H1 (cell line): ENCODE measurements around the gene AKIRIN2.

Experiments used
- ATF2 ChIP-seq: IDR thresholded peaks from 2 replicates; pipeline ENCODE4 v1.6.1; 2012; ENCODE audit warnings: low read length, inconsistent platforms
- CREB1 ChIP-seq: IDR thresholded peaks from 2 replicates; pipeline ENCODE4 v1.6.1; 2012; ENCODE audit warnings: inconsistent platforms
- CTBP2 ChIP-seq: IDR thresholded peaks from 2 replicates; pipeline ENCODE4 v1.7.0; 2011; ENCODE audit warnings: borderline replicate concordance, mild to moderate bottlenecking, moderate library complexity, mixed read lengths, low read length; ENCODE audit not compliant: insufficient read depth, insufficient read length
- CTCF ChIP-seq, 3 experiments: IDR thresholded peaks; 1 replicate in 2 of 3; 2 replicates in 1 of 3; pipeline versions ENCODE4 v1.5.1 to v1.6.1; 2011; ENCODE audit warnings: low read length in 3 of 3, mild to moderate bottlenecking in 3 of 3, inconsistent platforms in 2 of 3, low read depth in 1 of 3, moderate library complexity in 1 of 3; ENCODE audit not compliant: insufficient read depth in 1 of 3; ENCODE audit errors: control extremely low read depth in 1 of 3
- EP300 ChIP-seq, 2 experiments: IDR thresholded peaks; 1 replicate in 1 of 2; 2 replicates in 1 of 2; pipeline ENCODE4 v1.6.1; 2011 to 2012; ENCODE audit warnings: low read depth in 2 of 2, low read length in 2 of 2, mild to moderate bottlenecking in 2 of 2, borderline replicate concordance in 1 of 2, inconsistent platforms in 1 of 2, moderate library complexity in 1 of 2
- EZH2 ChIP-seq: fragments of 200-600 bp; sonication (generic); IDR thresholded peaks from 2 replicates; pipeline ENCODE4 v1.7.1; 2012; ENCODE audit warnings: low read depth, mild to moderate bottlenecking, moderate library complexity, low read length, inconsistent platforms; ENCODE audit not compliant: severe bottlenecking
- MAX ChIP-seq: IDR thresholded peaks from 2 replicates; pipeline ENCODE4 v1.6.1; 2012; ENCODE audit warnings: inconsistent platforms
- POLR2A ChIP-seq, 2 experiments: IDR thresholded peaks; 1 replicate in 1 of 2; 2 replicates in 1 of 2; pipeline ENCODE4 v1.6.1; 2011; ENCODE audit warnings: low read depth in 2 of 2, low read length in 2 of 2, mild to moderate bottlenecking in 2 of 2; ENCODE audit errors: control extremely low read depth in 1 of 2
- POLR2AphosphoS5 ChIP-seq: IDR thresholded peaks from 2 replicates; pipeline ENCODE4 v1.6.1; 2011; ENCODE audit warnings: low read depth, low read length
- SIRT6 ChIP-seq: IDR thresholded peaks from one replicate; pipeline ENCODE4 v1.7.1; 2012; ENCODE audit warnings: low read length, inconsistent platforms
- SIX5 ChIP-seq: IDR thresholded peaks from 2 replicates; pipeline ENCODE4 v1.6.1; 2011; ENCODE audit warnings: mild to moderate bottlenecking, low read depth, low read length
- SP2 ChIP-seq: IDR thresholded peaks from 2 replicates; pipeline ENCODE4 v1.6.1; 2012; ENCODE audit warnings: mild to moderate bottlenecking, low read length, inconsistent platforms
- TAF1 ChIP-seq: IDR thresholded peaks from 2 replicates; pipeline ENCODE4 v1.6.1; 2011; ENCODE audit warnings: mild to moderate bottlenecking, low read depth, low read length
- USF2 ChIP-seq: IDR thresholded peaks from 2 replicates; pipeline ENCODE4 v1.6.1; 2011; ENCODE audit warnings: low read length, improper control_type of control experiment

- TF ChIP-seq SIRT6: no peak
- TF ChIP-seq CTCF (IDR thresholded peaks at IDR 0.05; ENCODE audit: control extremely low read depth in 1 of 3, insufficient read depth in 1 of 3, low read depth in 1 of 3, low read length in 3 of 3): no peak
- no peak for TF ChIP-seq MAX
- no peak for TF ChIP-seq POLR2A (IDR thresholded peaks at IDR 0.05; ENCODE audit: control extremely low read depth in 1 of 2, low read depth in 2 of 2, low read length in 2 of 2)
- no peak for TF ChIP-seq EP300 (IDR thresholded peaks at IDR 0.05; ENCODE audit: borderline replicate concordance in 1 of 2, low read depth in 2 of 2, low read length in 2 of 2)
- no peak for TF ChIP-seq CREB1
- TF ChIP-seq CTBP2: no peak
- no peak for TF ChIP-seq USF2
- TF ChIP-seq SIX5: no peak
- no peak for TF ChIP-seq ATF2
- no peak for TF ChIP-seq TAF1
- TF ChIP-seq POLR2AphosphoS5: no peak
- no peak for TF ChIP-seq SP2
- TF ChIP-seq EZH2: no peak
These were observed 47.1 kb downstream of the AKIRIN2 start for GRCh38 chr6:87654875-87655454.
